WTC11 (cell line): ENCODE measurements around the gene CNTN5. TPM values are rescaled to one million over a fixed set of nuclear protein-coding genes. Genes with fewer than 3 reads are reported as not detected.

ENCODE experiments used
- ATAC-seq: fragments of 200-7000 bp; cut with Tn5 transposase; 2 replicates; pipeline ENCODE4 v1.10.0; 2021; ENCODE audit warnings: mild to moderate bottlenecking, moderate library complexity
- CTCF ChIA-PET: fragments of 300-600 bp; sonication (Branson Sonifier 250); formaldehyde crosslinking; loops from one replicate; lab custom pipeline; 2021; ENCODE audit warnings: antibody characterized with exemption; lab: Charles Lee
- POLR2A ChIA-PET: fragments of 350-600 bp; sonication (Branson Sonifier 250); formaldehyde crosslinking; loops from one replicate; lab custom pipeline; 2021; ENCODE audit warnings: antibody characterized with exemption; lab: Charles Lee
- DNase-seq: peaks from one replicate; pipeline ENCODE4 v3.0.0; 2021; ENCODE audit warnings: low spot score
- H3K27ac Mint-ChIP-seq: 2 replicates; pipeline ENCODE4 v1.8.0; 2021; ENCODE audit warnings: mixed read lengths
- H3K27me3 Mint-ChIP-seq: 2 replicates; pipeline ENCODE4 v1.8.0; 2021; ENCODE audit warnings: low read depth, mild to moderate bottlenecking, moderate library complexity, mixed read lengths
- H3K36me3 Mint-ChIP-seq: 2 replicates; pipeline ENCODE4 v1.8.0; 2021; ENCODE audit warnings: mixed read lengths
- H3K4me1 Mint-ChIP-seq: 2 replicates; pipeline ENCODE4 v1.8.0; 2022; ENCODE audit warnings: mixed read lengths
- H3K4me3 Mint-ChIP-seq: 2 replicates; pipeline ENCODE4 v1.8.0; 2021; ENCODE audit warnings: mild to moderate bottlenecking, moderate library complexity, mixed read lengths
- H3K9me3 Mint-ChIP-seq: 2 replicates; pipeline ENCODE4 v1.8.0; 2021; ENCODE audit warnings: mixed read lengths
- CBFB ChIP-seq: sonication (generic); formaldehyde crosslinking; IDR thresholded peaks from 2 replicates; pipeline ENCODE4 v1.8.1; 2022; ENCODE audit warnings: mild to moderate bottlenecking, low read depth, missing genetic modification reagents
- CTCF ChIP-seq: fragments of 200-600 bp; IDR thresholded peaks from 2 replicates; pipeline ENCODE4 v1.8.0; 2022; ENCODE audit warnings: antibody characterized with exemption
- EMX1 ChIP-seq: fragments of 250-450 bp; sonication (Bioruptor Pico); IDR thresholded peaks from 2 replicates; pipeline ENCODE4 v1.8.0; 2021; ENCODE audit warnings: mild to moderate bottlenecking
- FOXP1 ChIP-seq: sonication (generic); formaldehyde crosslinking; IDR thresholded peaks from 2 replicates; pipeline ENCODE4 v1.8.0; 2022; ENCODE audit warnings: missing genetic modification reagents, mild to moderate bottlenecking, moderate library complexity, borderline replicate concordance
- IRF1 ChIP-seq: sonication (generic); formaldehyde crosslinking; IDR thresholded peaks from 2 replicates; pipeline ENCODE4 v1.8.0; 2023; ENCODE audit warnings: missing genetic modification reagents
- MXD4 ChIP-seq: fragments of 250-450 bp; sonication (Bioruptor Pico); IDR thresholded peaks from 2 replicates; pipeline ENCODE4 v1.8.0; 2021; ENCODE audit warnings: mild to moderate bottlenecking, moderate library complexity, borderline replicate concordance
- MYBL2 ChIP-seq: sonication (generic); formaldehyde crosslinking; IDR thresholded peaks from 2 replicates; pipeline ENCODE4 v1.8.1; 2023; ENCODE audit warnings: mild to moderate bottlenecking, moderate library complexity, missing genetic modification reagents
- NFATC4 ChIP-seq: fragments of 250-450 bp; sonication (Bioruptor Pico); IDR thresholded peaks from 2 replicates; pipeline ENCODE4 v1.9.0; 2021; ENCODE audit warnings: mild to moderate bottlenecking
- NR1H2 ChIP-seq: sonication (generic); formaldehyde crosslinking; IDR thresholded peaks from 2 replicates; pipeline ENCODE4 v1.9.0; 2021; ENCODE audit warnings: mild to moderate bottlenecking, moderate library complexity, missing genetic modification reagents
- NR2C2 ChIP-seq: sonication (generic); formaldehyde crosslinking; IDR thresholded peaks from 2 replicates; pipeline ENCODE4 v1.8.0; 2022; ENCODE audit warnings: mild to moderate bottlenecking, missing genetic modification reagents
- PRRX2 ChIP-seq: fragments of 250-450 bp; sonication (Bioruptor Pico); IDR thresholded peaks from 2 replicates; pipeline ENCODE4 v1.8.0; 2021; ENCODE audit warnings: mild to moderate bottlenecking
- SOX15 ChIP-seq: fragments of 250-450 bp; sonication (Bioruptor Pico); IDR thresholded peaks from 2 replicates; pipeline ENCODE4 v1.9.0; 2021; ENCODE audit warnings: mild to moderate bottlenecking
- TEAD4 ChIP-seq: sonication (generic); formaldehyde crosslinking; IDR thresholded peaks from 2 replicates; pipeline ENCODE4 v1.8.0; 2022; ENCODE audit warnings: mild to moderate bottlenecking, missing genetic modification reagents
- ZNF121 ChIP-seq: sonication (generic); formaldehyde crosslinking; IDR thresholded peaks from 2 replicates; pipeline ENCODE4 v1.8.0; 2023; ENCODE audit warnings: missing genetic modification reagents
- ZNF219 ChIP-seq: sonication (generic); formaldehyde crosslinking; IDR thresholded peaks from 2 replicates; pipeline ENCODE4 v1.8.0; 2023; ENCODE audit warnings: missing genetic modification reagents, mild to moderate bottlenecking, borderline replicate concordance
- ZNF671 ChIP-seq: fragments of 250-450 bp; sonication (Bioruptor Pico); IDR thresholded peaks from 2 replicates; pipeline ENCODE4 v1.8.0; 2021; ENCODE audit warnings: mild to moderate bottlenecking
- ZSCAN18 ChIP-seq: fragments of 250-450 bp; sonication (Bioruptor Pico); IDR thresholded peaks from 2 replicates; pipeline ENCODE4 v2.1.2; 2022; ENCODE audit warnings: mild to moderate bottlenecking, moderate library complexity
- total RNA-seq: library from RNA; stranded (reverse); gene quantifications from 3 replicates; pipeline ENCODE4 v1.2.3, GENCODE V29; 2021
- TF ChIP-seq, protein P1 (sequence below): sonication (generic); formaldehyde crosslinking; IDR thresholded peaks from 2 replicates; pipeline ENCODE4 v1.8.0; 2022; ENCODE audit warnings: mild to moderate bottlenecking, missing genetic modification reagents
- TF ChIP-seq, protein P2 (sequence below): sonication (generic); formaldehyde crosslinking; IDR thresholded peaks from 2 replicates; pipeline ENCODE4 v1.8.1; 2022; ENCODE audit warnings: mild to moderate bottlenecking, moderate library complexity, missing genetic modification reagents
- TF ChIP-seq, protein P3 (sequence below): sonication (generic); formaldehyde crosslinking; IDR thresholded peaks from 2 replicates; pipeline ENCODE4 v1.8.0; 2022; ENCODE audit warnings: missing genetic modification reagents

CNTN5 gene
- total RNA-seq, 1 experiment from 2014 or later, result 0.07 TPM

- ChIA-PET CTCF (no interaction called here), POLR2A (no interaction called here)
- Mint-ChIP-seq H3K27ac (no peak overlapping the region), H3K27me3 (no peaks in the 10 kb centered on the region), H3K4me3 (no peak overlapping the region), H3K36me3 (peaks cover 4% of the 10 kb centered on the region; the same call in 1 of the 2 replicates), H3K4me1 (peaks cover 19% of the 10 kb centered on the region), H3K9me3 (peaks cover 8% of the 10 kb centered on the region)
- ATAC-seq, result no peak
- TF ChIP-seq, protein P1, sequence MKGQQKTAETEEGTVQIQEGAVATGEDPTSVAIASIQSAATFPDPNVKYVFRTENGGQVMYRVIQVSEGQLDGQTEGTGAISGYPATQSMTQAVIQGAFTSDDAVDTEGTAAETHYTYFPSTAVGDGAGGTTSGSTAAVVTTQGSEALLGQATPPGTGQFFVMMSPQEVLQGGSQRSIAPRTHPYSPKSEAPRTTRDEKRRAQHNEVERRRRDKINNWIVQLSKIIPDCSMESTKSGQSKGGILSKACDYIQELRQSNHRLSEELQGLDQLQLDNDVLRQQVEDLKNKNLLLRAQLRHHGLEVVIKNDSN (CRISPR knock-in tag), result no peak
- no peak for TF ChIP-seq CTCF
- TF ChIP-seq, protein P2, sequence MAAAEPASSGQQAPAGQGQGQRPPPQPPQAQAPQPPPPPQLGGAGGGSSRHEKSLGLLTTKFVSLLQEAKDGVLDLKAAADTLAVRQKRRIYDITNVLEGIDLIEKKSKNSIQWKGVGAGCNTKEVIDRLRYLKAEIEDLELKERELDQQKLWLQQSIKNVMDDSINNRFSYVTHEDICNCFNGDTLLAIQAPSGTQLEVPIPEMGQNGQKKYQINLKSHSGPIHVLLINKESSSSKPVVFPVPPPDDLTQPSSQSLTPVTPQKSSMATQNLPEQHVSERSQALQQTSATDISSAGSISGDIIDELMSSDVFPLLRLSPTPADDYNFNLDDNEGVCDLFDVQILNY, result no peak
- TF ChIP-seq IRF1, result no peak
- no peak for TF ChIP-seq FOXP1
- TF ChIP-seq ZNF219, result no peak
- no peak for TF ChIP-seq PRRX2 (CRISPR knock-in tag)
- no peak for TF ChIP-seq NR2C2 (CRISPR knock-in tag)
- TF ChIP-seq NR1H2 (CRISPR knock-in tag), result no peak
- no peak for TF ChIP-seq ZSCAN18 (CRISPR knock-in tag)
- no peak for TF ChIP-seq ZNF671 (CRISPR knock-in tag)
- no peak for TF ChIP-seq MYBL2
- TF ChIP-seq EMX1 (CRISPR knock-in tag), result no peak
- TF ChIP-seq MXD4, result no peak
- TF ChIP-seq NFATC4 (CRISPR knock-in tag), result no peak
- TF ChIP-seq SOX15 (CRISPR knock-in tag), result no peak
- TF ChIP-seq, protein P3, sequence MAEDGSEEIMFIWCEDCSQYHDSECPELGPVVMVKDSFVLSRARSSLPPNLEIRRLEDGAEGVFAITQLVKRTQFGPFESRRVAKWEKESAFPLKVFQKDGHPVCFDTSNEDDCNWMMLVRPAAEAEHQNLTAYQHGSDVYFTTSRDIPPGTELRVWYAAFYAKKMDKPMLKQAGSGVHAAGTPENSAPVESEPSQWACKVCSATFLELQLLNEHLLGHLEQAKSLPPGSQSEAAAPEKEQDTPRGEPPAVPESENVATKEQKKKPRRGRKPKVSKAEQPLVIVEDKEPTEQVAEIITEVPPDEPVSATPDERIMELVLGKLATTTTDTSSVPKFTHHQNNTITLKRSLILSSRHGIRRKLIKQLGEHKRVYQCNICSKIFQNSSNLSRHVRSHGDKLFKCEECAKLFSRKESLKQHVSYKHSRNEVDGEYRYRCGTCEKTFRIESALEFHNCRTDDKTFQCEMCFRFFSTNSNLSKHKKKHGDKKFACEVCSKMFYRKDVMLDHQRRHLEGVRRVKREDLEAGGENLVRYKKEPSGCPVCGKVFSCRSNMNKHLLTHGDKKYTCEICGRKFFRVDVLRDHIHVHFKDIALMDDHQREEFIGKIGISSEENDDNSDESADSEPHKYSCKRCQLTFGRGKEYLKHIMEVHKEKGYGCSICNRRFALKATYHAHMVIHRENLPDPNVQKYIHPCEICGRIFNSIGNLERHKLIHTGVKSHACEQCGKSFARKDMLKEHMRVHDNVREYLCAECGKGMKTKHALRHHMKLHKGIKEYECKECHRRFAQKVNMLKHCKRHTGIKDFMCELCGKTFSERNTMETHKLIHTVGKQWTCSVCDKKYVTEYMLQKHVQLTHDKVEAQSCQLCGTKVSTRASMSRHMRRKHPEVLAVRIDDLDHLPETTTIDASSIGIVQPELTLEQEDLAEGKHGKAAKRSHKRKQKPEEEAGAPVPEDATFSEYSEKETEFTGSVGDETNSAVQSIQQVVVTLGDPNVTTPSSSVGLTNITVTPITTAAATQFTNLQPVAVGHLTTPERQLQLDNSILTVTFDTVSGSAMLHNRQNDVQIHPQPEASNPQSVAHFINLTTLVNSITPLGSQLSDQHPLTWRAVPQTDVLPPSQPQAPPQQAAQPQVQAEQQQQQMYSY (CRISPR knock-in tag), result no peak
- no peak for TF ChIP-seq CBFB (CRISPR knock-in tag)
- no peak for TF ChIP-seq TEAD4 (CRISPR knock-in tag)
- no peak for TF ChIP-seq ZNF121
- no peak for DNase-seq
Measured at GRCh38 chr11:100098560-100098959, 1077.8 kb downstream of the CNTN5 start.
